H1 (cell line): ENCODE data around the gene STEAP2. TPM values are rescaled to one million over a fixed set of nuclear protein-coding genes. Genes with fewer than 3 reads are reported as not detected.

Experiments used
- CTCF ChIA-PET: fragments of 300-600 bp; sonication (Branson Sonifier 250); formaldehyde crosslinking; loops from one replicate; lab custom pipeline; 2021; ENCODE audit not compliant: partially characterized antibody; lab: Charles Lee
- POLR2A ChIA-PET: fragments of 300-600 bp; sonication (Branson Sonifier 250); formaldehyde crosslinking; loops from one replicate; lab custom pipeline; 2021; ENCODE audit warnings: inconsistent platforms; ENCODE audit not compliant: partially characterized antibody; lab: Charles Lee
- DNase-seq, 2 experiments: peaks; one replicate each; pipeline versions ENCODE4 v3.0.0 to v3.0.0-alpha.2; 2010 to 2022; ENCODE audit warnings: low spot score in 2 of 2, low read depth in 1 of 2, mixed read lengths in 1 of 2
- FAIRE-seq: peaks from 2 replicates; lab custom pipeline; 2011; peaks lifted over from hg19 to GRCh38; lab: Jason Lieb, UNC
- H2AFZ ChIP-seq: 2 replicates; pipeline ENCODE4 v1.8.1; 2012; ENCODE audit warnings: low read length, inconsistent platforms
- H2AK5ac ChIP-seq: 2 replicates; pipeline ENCODE4 v1.6.1; 2013; ENCODE audit warnings: low read depth, low read length
- H2BK120ac ChIP-seq: replicated peaks from 2 replicates; pipeline ENCODE3; 2013; ENCODE audit warnings: low read depth, low read length, inconsistent platforms
- H2BK12ac ChIP-seq: 2 replicates; pipeline ENCODE4 v1.6.1; 2013; ENCODE audit warnings: low read depth, low read length
- H2BK15ac ChIP-seq: 2 replicates; pipeline ENCODE4 v1.6.1; 2013; ENCODE audit warnings: low read length
- H2BK20ac ChIP-seq: 2 replicates; pipeline ENCODE4 v1.6.1; 2013; ENCODE audit warnings: low read length
- H2BK5ac ChIP-seq: 2 replicates; pipeline ENCODE4 v1.6.1; 2013; ENCODE audit warnings: low read depth, low read length
- H3K14ac ChIP-seq: 2 replicates; pipeline ENCODE4 v1.6.1; 2013; ENCODE audit warnings: inconsistent platforms; ENCODE audit not compliant: insufficient read length
- H3K18ac ChIP-seq: 2 replicates; pipeline ENCODE4 v1.6.1; 2013; ENCODE audit warnings: low read length; ENCODE audit errors: extremely low read depth
- H3K23ac ChIP-seq: 2 replicates; pipeline ENCODE4 v1.6.1; 2013; ENCODE audit warnings: inconsistent platforms; ENCODE audit not compliant: insufficient read length
- H3K23me2 ChIP-seq: 2 replicates; pipeline ENCODE4 v1.6.1; 2013; ENCODE audit warnings: low read depth, low read length
- H3K27ac ChIP-seq: 2 replicates; pipeline ENCODE4 v1.6.1; 2011; ENCODE audit warnings: low read depth, low read length, inconsistent platforms
- H3K27me3 ChIP-seq, 4 experiments: replicated peaks in 1 of 4; 1 replicate in 1 of 4; 2 replicates in 3 of 4; pipeline versions ENCODE4 v1.6.1 to v1.8.1; 2011 to 2013; ENCODE audit warnings: low read length in 3 of 4, mild to moderate bottlenecking in 3 of 4, inconsistent platforms in 2 of 4, mixed read lengths in 2 of 4, moderate library complexity in 1 of 4; ENCODE audit not compliant: control insufficient read depth in 3 of 4, insufficient read depth in 3 of 4; ENCODE audit errors: extremely low read depth in 1 of 4
- H3K36me3 ChIP-seq, 4 experiments: 2 replicates each; pipeline versions ENCODE4 v1.6.1 to v1.8.1; 2011 to 2013; ENCODE audit warnings: mild to moderate bottlenecking in 4 of 4, low read length in 3 of 4, moderate library complexity in 2 of 4, control low read depth in 1 of 4, inconsistent platforms in 1 of 4; ENCODE audit not compliant: insufficient read depth in 4 of 4, control insufficient read depth in 2 of 4
- H3K4ac ChIP-seq: replicated peaks from 2 replicates; pipeline ENCODE3; 2013; ENCODE audit warnings: low read length, low read depth, mixed read lengths, inconsistent platforms; ENCODE audit not compliant: insufficient read length
- H3K4me1 ChIP-seq, 4 experiments: replicated peaks in 1 of 4; 1 replicate in 1 of 4; 2 replicates in 3 of 4; pipeline versions ENCODE4 v1.6.1 to v1.8.1; 2011 to 2013; ENCODE audit warnings: low read length in 3 of 4, inconsistent platforms in 2 of 4, mixed read lengths in 1 of 4; ENCODE audit not compliant: insufficient read depth in 4 of 4, control insufficient read depth in 3 of 4
- H3K4me2 ChIP-seq, 2 experiments: 2 replicates each; pipeline versions ENCODE4 v1.6.1 to v1.8.1; 2011 to 2013; ENCODE audit warnings: low read depth in 2 of 2, low read length in 2 of 2, control low read depth in 1 of 2, inconsistent platforms in 1 of 2, mild to moderate bottlenecking in 1 of 2; ENCODE audit not compliant: insufficient read depth in 1 of 2
- H3K4me3 ChIP-seq, 4 experiments: fragments of 200-600, 300-600 bp in 1 of 4; sonication (generic), shearing (Covaris generic), sonication (Bioruptor Twin) in 1 of 4; 2 replicates each; pipeline versions ENCODE4 v1.5.1 to v1.8.1; 2011 to 2016; ENCODE audit warnings: low read length in 4 of 4, low read depth in 3 of 4, control low read depth in 2 of 4, inconsistent platforms in 2 of 4, mild to moderate bottlenecking in 2 of 4, mixed read lengths in 1 of 4, moderate library complexity in 1 of 4; ENCODE audit not compliant: insufficient read depth in 2 of 4; ENCODE audit errors: extremely low read depth in 1 of 4
- H3K56ac ChIP-seq: replicated peaks from 2 replicates; pipeline ENCODE3; 2013; ENCODE audit warnings: low read depth, mild to moderate bottlenecking, mixed read lengths, low read length, inconsistent platforms; ENCODE audit not compliant: insufficient read length
- H3K79me1 ChIP-seq: 2 replicates; pipeline ENCODE4 v1.6.1; 2013; ENCODE audit warnings: low read depth, low read length, control low read depth
- H3K79me2 ChIP-seq, 2 experiments: 2 replicates each; pipeline versions ENCODE4 v1.6.1 to v1.8.1; 2012 to 2013; ENCODE audit warnings: low read length in 2 of 2, mild to moderate bottlenecking in 2 of 2, inconsistent platforms in 1 of 2; ENCODE audit not compliant: insufficient read depth in 2 of 2, control insufficient read depth in 1 of 2
- H3K9ac ChIP-seq, 4 experiments: replicated peaks in 1 of 4; 1 replicate in 1 of 4; 2 replicates in 3 of 4; pipeline versions ENCODE4 v1.6.1 to v1.8.1; 2011 to 2013; ENCODE audit warnings: low read depth in 3 of 4, low read length in 3 of 4, control low read depth in 2 of 4, mild to moderate bottlenecking in 2 of 4, moderate library complexity in 2 of 4, inconsistent platforms in 1 of 4; ENCODE audit errors: extremely low read depth in 1 of 4
- H3K9me3 ChIP-seq, 2 experiments: 2 replicates each; pipeline versions ENCODE4 v1.6.1 to v1.8.1; 2012 to 2013; ENCODE audit warnings: mild to moderate bottlenecking in 2 of 2, moderate library complexity in 2 of 2, control low read depth in 1 of 2, inconsistent platforms in 1 of 2, low read depth in 1 of 2, low read length in 1 of 2, mixed read lengths in 1 of 2; ENCODE audit not compliant: insufficient read depth in 2 of 2
- H4K20me1 ChIP-seq, 2 experiments: replicated peaks in 1 of 2; 2 replicates each; pipeline versions ENCODE3 to v1.8.1; 2011 to 2013; ENCODE audit warnings: inconsistent platforms in 2 of 2, low read length in 2 of 2, mild to moderate bottlenecking in 1 of 2; ENCODE audit not compliant: insufficient read depth in 2 of 2, control insufficient read depth in 1 of 2
- H4K5ac ChIP-seq: 2 replicates; pipeline ENCODE4 v1.6.1; 2013; ENCODE audit warnings: low read length, low read depth, mixed read lengths, inconsistent platforms; ENCODE audit not compliant: insufficient read length
- H4K8ac ChIP-seq: 2 replicates; pipeline ENCODE4 v1.8.0; 2013; ENCODE audit warnings: mild to moderate bottlenecking, moderate library complexity, low read length, inconsistent platforms; ENCODE audit not compliant: insufficient read depth; ENCODE audit errors: extremely low read depth
- H4K91ac ChIP-seq: replicated peaks from 2 replicates; pipeline ENCODE3; 2013; ENCODE audit warnings: low read length, mixed read lengths, inconsistent platforms; ENCODE audit not compliant: insufficient read length
- EP300 ChIP-seq, 2 experiments: IDR thresholded peaks; 1 replicate in 1 of 2; 2 replicates in 1 of 2; pipeline ENCODE4 v1.6.1; 2011 to 2012; ENCODE audit warnings: low read depth in 2 of 2, low read length in 2 of 2, mild to moderate bottlenecking in 2 of 2, borderline replicate concordance in 1 of 2, inconsistent platforms in 1 of 2, moderate library complexity in 1 of 2
- EZH2 ChIP-seq: fragments of 200-600 bp; sonication (generic); IDR thresholded peaks from 2 replicates; pipeline ENCODE4 v1.7.1; 2012; ENCODE audit warnings: low read depth, mild to moderate bottlenecking, moderate library complexity, low read length, inconsistent platforms; ENCODE audit not compliant: severe bottlenecking
- KDM4A ChIP-seq: IDR thresholded peaks from one replicate; pipeline ENCODE4 v1.7.1; 2012; ENCODE audit warnings: low read depth, mild to moderate bottlenecking, moderate library complexity, low read length, inconsistent platforms; ENCODE audit not compliant: severe bottlenecking
- POLR2A ChIP-seq, 2 experiments: IDR thresholded peaks; 1 replicate in 1 of 2; 2 replicates in 1 of 2; pipeline ENCODE4 v1.6.1; 2011; ENCODE audit warnings: low read depth in 2 of 2, low read length in 2 of 2, mild to moderate bottlenecking in 2 of 2; ENCODE audit errors: control extremely low read depth in 1 of 2
- RFX5 ChIP-seq: IDR thresholded peaks from 2 replicates; pipeline ENCODE4 v1.6.1; 2011; ENCODE audit warnings: low read depth, low read length, improper control_type of control experiment, borderline replicate concordance
- SIN3A ChIP-seq, 2 experiments: IDR thresholded peaks in 1 of 2; conservative IDR thresholded peaks in 1 of 2; 2 replicates each; pipeline ENCODE4 v1.6.1; 2011 to 2012; ENCODE audit warnings: low read length in 2 of 2, improper control_type of control experiment in 1 of 2, low read depth in 1 of 2, mild to moderate bottlenecking in 1 of 2
- SIRT6 ChIP-seq: IDR thresholded peaks from one replicate; pipeline ENCODE4 v1.7.1; 2012; ENCODE audit warnings: low read length, inconsistent platforms
- SUZ12 ChIP-seq: fragments of 200-600 bp; sonication (generic); IDR thresholded peaks from 2 replicates; pipeline ENCODE4 v1.6.1; 2012; ENCODE audit warnings: mild to moderate bottlenecking, inconsistent platforms, low read length, moderate library complexity, mixed read lengths
- TAF1 ChIP-seq: IDR thresholded peaks from 2 replicates; pipeline ENCODE4 v1.6.1; 2011; ENCODE audit warnings: mild to moderate bottlenecking, low read depth, low read length
- YY1 ChIP-seq: IDR thresholded peaks from 2 replicates; pipeline ENCODE4 v1.6.1; 2011; ENCODE audit warnings: low read depth, mild to moderate bottlenecking, low read length
- polyA plus RNA-seq, 7 experiments: library from polyadenylated mRNA; depleted of rRNA in 3 of 7; stranded (reverse) in 5 of 7; unstranded in 2 of 7; fragments of >200 nt in 5 of 7; fragments of 200-250 nt in 2 of 7; gene quantifications; 1 replicate in 5 of 7; 2 replicates in 1 of 7; 4 replicates in 1 of 7; pipeline versions ENCODE4 v1.2.1 to v1.2.3, GENCODE V29; 2011 to 2013; ENCODE audit warnings: missing spikeins in 2 of 7, mixed read lengths in 2 of 7
- total RNA-seq: library from RNA; stranded (reverse); fragmentation: NEBNext Ultra II Directional; extraction: Animal tissue kit (Norgen Biotek cat#: 25700); gene quantifications from 2 replicates; pipeline ENCODE4 v1.2.1, GENCODE V29; 2021
- TF ChIP-seq, protein P1 (sequence below), 3 experiments: IDR thresholded peaks; 1 replicate in 2 of 3; 2 replicates in 1 of 3; pipeline versions ENCODE4 v1.5.1 to v1.6.1; 2011; ENCODE audit warnings: low read length in 3 of 3, mild to moderate bottlenecking in 3 of 3, inconsistent platforms in 2 of 3, low read depth in 1 of 3, moderate library complexity in 1 of 3; ENCODE audit not compliant: insufficient read depth in 1 of 3; ENCODE audit errors: control extremely low read depth in 1 of 3

STEAP2 gene
- total and polyA plus RNA-seq, 2 of the 8 experiments (the other 6 are each of a cell fraction or from before 2014, with no cell fraction given), result 13.4 to 18.4 TPM

DNA sequence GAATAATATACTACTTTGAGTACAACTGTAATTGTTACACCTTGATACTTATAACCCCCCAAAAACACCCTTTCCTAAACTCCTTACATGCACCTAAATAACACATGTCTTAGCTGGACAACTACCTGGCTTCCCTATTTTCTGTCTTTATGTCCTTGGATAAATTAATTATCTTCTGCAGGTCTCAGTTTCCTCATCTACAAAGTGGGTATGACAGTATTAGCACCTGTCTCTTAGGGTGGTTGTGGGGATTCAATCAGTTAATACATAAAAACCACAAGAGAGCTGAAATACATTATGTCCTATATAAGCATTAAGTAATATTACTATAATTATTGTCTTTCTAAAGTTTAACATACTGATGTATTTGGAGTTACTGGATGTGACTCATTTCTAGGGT is 10.8 kb downstream of the STEAP2 start:
- no peak overlapping the region for H3K27ac ChIP-seq
- no peak overlapping the region for H3K18ac ChIP-seq
- H2BK120ac ChIP-seq, result no peak overlapping the region
- FAIRE-seq, result no peak
- no peaks in the 10 kb centered on the region for H3K9me3 ChIP-seq
- H2BK15ac ChIP-seq, result no peak overlapping the region
- H3K23ac ChIP-seq, result no peak overlapping the region
- CTCF ChIA-PET, result interaction anchor here (0.8 kb wide), 1 partner anchor 70 kb away, joined by 4 read pairs; no protein-coding TSS in a partner anchor
- no peak overlapping the region for H2AFZ ChIP-seq
- H4K20me1 ChIP-seq, result no peaks in the 10 kb centered on the region
- H3K79me1 ChIP-seq, result no peaks in the 10 kb centered on the region; the same call in 1 of the 2 replicates
- H3K4me1 ChIP-seq, result peaks cover 0 to 18% (median 6%) of the 10 kb centered on the region in 4 experiments; a peak in 5 of 7 replicates
- H3K36me3 ChIP-seq, result peaks cover 0 to 14% (median 3%) of the 10 kb centered on the region in 4 experiments; a peak in 2 of 8 replicates
- no peak overlapping the region for H4K5ac ChIP-seq
- no peak overlapping the region for H2AK5ac ChIP-seq
- H3K27me3 ChIP-seq, result no peaks in the 10 kb centered on the region
- no peak for DNase-seq
- H3K14ac ChIP-seq, result no peak overlapping the region
- H3K9ac ChIP-seq, result no peak overlapping the region
- no peak overlapping the region for H2BK5ac ChIP-seq
- H4K8ac ChIP-seq, result no peak overlapping the region
- no peak overlapping the region for H3K56ac ChIP-seq
- no peak overlapping the region for H3K4ac ChIP-seq
- H3K4me3 ChIP-seq, result no peak overlapping the region
- peaks cover 3 to 67% of the 10 kb centered on the region in 2 experiments; a peak in 2 of 4 replicates for H3K79me2 ChIP-seq
- H3K4me2 ChIP-seq, result no peak overlapping the region
- no peak overlapping the region for H2BK20ac ChIP-seq
- no peaks in the 10 kb centered on the region for H3K23me2 ChIP-seq
- H4K91ac ChIP-seq, result no peak overlapping the region
- no peak overlapping the region for H2BK12ac ChIP-seq
- POLR2A ChIA-PET, result interaction anchor here (2.1 to 6.0 kb wide), 2 partner anchors 9 to 17 kb away, joined by 5 to 48 read pairs; partner anchors contain the start of gene STEAP2
- no peak for TF ChIP-seq EP300 (IDR thresholded peaks at IDR 0.05; ENCODE audit: borderline replicate concordance in 1 of 2, low read depth in 2 of 2, low read length in 2 of 2)
- TF ChIP-seq, protein P1, sequence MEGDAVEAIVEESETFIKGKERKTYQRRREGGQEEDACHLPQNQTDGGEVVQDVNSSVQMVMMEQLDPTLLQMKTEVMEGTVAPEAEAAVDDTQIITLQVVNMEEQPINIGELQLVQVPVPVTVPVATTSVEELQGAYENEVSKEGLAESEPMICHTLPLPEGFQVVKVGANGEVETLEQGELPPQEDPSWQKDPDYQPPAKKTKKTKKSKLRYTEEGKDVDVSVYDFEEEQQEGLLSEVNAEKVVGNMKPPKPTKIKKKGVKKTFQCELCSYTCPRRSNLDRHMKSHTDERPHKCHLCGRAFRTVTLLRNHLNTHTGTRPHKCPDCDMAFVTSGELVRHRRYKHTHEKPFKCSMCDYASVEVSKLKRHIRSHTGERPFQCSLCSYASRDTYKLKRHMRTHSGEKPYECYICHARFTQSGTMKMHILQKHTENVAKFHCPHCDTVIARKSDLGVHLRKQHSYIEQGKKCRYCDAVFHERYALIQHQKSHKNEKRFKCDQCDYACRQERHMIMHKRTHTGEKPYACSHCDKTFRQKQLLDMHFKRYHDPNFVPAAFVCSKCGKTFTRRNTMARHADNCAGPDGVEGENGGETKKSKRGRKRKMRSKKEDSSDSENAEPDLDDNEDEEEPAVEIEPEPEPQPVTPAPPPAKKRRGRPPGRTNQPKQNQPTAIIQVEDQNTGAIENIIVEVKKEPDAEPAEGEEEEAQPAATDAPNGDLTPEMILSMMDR (IDR thresholded peaks at IDR 0.05; ENCODE audit: control extremely low read depth in 1 of 3, insufficient read depth in 1 of 3, low read depth in 1 of 3, low read length in 3 of 3), result no peak
- TF ChIP-seq SUZ12, result no peak
- TF ChIP-seq POLR2A (IDR thresholded peaks at IDR 0.05; ENCODE audit: control extremely low read depth in 1 of 2, low read depth in 2 of 2, low read length in 2 of 2), result no peak
- no peak for TF ChIP-seq SIN3A (conservative IDR thresholded peaks at IDR 0.05 in 1 of 2, IDR thresholded peaks at IDR 0.05 in 1 of 2; ENCODE audit: low read depth in 1 of 2, low read length in 2 of 2)
- TF ChIP-seq RFX5, result no peak
- TF ChIP-seq SIRT6, result no peak
- no peak for TF ChIP-seq EZH2
- TF ChIP-seq YY1, result no peak
- TF ChIP-seq TAF1, result no peak
- no peak for TF ChIP-seq KDM4A
